ENCODE results near the gene GMPS.
A peak's percentile ranks its signal among the peaks of the same experiment; 100 is the strongest.

- TF ChIP-seq NR1H2 (CRISPR knock-in tag; IDR thresholded peaks at IDR 0.05; ENCODE audit: borderline replicate concordance, low read depth) (0 out of 2 replicates have a peak, but pooled peaks have one; percentile 19), NFIC (IDR thresholded peaks at IDR 0.05; ENCODE audit: low read length) (no peak), ATF3 (CRISPR knock-in tag; IDR thresholded peaks at IDR 0.05) (no peak; the same call in 1 of the 2 replicates), POLR2A (IDR thresholded peaks at IDR 0.05; ENCODE audit: insufficient read depth in 1 of 2, low read depth in 2 of 2, low read length in 2 of 2) (peak; percentile 75 to 88), ZBED4 (CRISPR knock-in tag; IDR thresholded peaks at IDR 0.05; ENCODE audit: borderline replicate concordance) (no peak), CBX5 (CRISPR knock-in tag; IDR thresholded peaks at IDR 0.05; ENCODE audit: borderline replicate concordance) (no peak), RAD21 (CRISPR knock-in tag; IDR thresholded peaks at IDR 0.05) (peak; percentile 94)
Observed at GRCh38 chr3:155870133-155870944, at the start of gene GMPS.
